RKO (cell line): ENCODE data around the gene LOC128125822.
"Not testable (repeated sequence)": the region's sequence is repeated elsewhere in the genome, so short reads cannot be mapped to it uniquely, and the experiment has no call there.

Experiments used
- DNase-seq: peaks from one replicate; pipeline ENCODE4 v3.0.0-alpha.2; 2016; ENCODE audit warnings: low spot score

LOC128125822 gene

DNA sequence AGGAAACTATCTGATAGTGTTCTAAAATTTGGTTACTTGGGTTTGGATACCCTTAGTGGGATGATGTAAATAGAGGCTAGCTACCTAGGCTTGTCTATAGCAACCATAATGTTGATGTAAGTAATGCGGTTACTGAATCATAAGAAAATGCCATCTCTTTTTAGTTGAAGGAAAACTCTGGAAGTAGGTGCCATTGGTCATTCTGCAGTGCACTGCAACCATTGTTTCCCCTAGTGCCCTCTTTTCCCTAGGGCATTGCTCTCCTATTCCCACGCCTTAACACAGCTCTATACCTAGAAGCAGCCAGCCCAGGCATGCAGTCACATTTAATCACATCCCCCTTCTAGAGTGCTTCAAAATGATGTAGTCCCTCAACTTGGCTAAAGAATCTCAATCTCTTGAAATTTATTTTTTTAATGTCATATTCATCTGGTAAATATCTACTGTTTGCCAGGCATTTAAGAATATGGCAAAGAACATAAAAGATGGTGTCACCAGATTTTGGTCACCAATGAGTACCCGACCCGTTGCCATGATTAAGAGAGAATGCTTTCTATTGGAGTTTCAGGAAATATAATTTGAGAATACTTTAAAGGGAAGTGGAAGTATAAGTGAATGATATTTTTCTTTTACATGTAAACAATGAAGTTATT is 10.4 kb downstream of the LOC128125822 start:
- DNase-seq, result no peak

DNA sequence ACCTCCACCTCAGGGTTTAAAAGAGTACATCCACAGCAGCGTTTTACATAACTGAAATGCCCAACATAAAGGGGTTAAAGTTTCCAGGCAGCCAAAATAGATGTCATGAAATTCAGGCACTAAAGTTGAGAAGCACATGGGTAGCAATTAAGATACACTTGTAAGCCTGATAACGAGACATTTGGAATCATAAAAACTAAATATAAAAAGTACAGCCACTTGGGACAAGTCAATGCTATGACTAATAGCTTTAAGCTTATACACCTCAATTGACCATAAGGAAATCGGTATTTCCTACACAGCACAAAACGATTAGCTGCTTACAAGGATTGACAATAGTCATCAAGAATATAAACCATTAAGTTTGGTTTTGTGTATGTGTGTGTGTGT is 11.8 kb downstream of the LOC128125822 start:
- DNase-seq, result no peak

DNA sequence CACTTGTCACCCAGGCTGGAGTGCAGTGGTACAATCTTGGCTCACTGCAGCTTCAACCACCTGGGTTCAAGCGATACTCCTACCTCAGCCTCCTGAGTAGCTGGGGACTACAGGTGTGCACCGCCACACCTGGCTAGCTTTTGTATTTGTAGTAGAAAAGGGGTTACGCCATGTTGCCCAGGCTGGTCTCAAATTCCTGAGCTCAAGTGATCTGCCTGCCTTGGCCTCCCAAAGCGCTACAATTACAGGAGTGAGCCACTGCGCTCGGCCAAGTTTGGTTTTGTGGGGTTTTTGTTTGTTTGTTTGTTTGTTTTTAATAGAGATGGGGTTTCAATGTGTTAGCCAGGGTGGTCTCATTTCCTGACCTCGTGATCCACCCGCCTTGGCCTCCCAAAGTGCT is 12.3 kb downstream of the LOC128125822 start:
- no peak for DNase-seq

DNA sequence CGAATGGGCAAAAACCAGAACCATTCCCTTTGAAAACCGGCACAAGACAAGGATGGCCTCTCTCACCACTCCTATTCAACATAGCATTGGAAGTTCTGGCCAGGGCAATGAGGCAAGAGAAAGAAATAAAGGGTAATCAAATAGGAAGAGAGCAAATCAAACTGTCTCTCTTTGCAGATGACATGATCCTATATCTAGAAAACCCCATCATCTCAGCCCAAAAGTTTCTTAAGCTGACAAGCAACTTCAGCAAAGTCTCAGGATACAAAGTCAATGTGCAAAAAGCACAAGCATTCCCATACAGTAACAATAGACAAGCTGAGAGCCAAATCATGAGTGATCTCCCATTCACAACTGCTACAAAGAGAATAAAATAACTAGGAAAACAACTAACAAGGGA is 13.4 kb downstream of the LOC128125822 start:
- DNase-seq, result not testable (repeated sequence)

DNA sequence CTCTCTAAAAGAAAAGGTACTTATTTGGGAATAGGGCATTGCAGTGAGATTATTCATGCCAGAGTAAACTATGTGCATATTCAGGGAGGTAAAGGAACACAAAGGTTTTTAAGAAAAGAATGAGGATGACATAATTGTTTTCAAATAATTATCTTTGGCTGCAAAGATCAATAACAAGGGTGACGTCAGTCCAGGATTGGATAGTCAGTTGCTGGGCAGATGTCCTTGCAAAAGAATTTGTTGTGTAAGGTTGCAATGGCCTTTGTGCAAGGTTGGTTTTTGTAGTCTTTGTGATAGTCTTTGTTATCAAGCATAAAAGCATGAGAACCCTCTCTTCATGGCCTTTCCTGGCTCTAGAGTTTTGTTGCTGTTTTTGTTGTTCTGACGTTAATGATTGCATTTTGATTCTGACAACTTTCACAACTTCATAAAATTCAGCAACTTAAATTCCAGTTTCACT is 17.7 kb downstream of the LOC128125822 start:
- no peak for DNase-seq

DNA sequence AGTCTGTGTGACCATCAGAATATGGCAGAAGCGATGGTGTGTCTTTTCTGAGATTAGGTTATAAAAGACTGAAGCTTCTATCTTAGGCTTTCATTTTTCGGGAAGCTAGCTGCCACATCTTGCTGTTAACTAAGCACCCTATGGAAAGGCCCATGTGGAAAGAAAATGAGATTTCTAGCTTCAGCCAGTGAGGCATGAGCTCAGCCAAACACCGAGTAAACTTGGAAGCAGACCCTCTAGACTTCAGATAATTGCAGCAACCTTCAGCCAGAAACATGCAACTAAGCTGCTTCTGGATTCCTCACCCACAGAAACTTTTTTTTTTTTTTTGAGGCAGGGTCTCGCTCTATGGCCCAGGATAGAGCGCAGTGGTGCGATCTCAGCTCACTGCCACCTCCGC is 20.6 kb downstream of the LOC128125822 start:
- DNase-seq, result no peak

DNA sequence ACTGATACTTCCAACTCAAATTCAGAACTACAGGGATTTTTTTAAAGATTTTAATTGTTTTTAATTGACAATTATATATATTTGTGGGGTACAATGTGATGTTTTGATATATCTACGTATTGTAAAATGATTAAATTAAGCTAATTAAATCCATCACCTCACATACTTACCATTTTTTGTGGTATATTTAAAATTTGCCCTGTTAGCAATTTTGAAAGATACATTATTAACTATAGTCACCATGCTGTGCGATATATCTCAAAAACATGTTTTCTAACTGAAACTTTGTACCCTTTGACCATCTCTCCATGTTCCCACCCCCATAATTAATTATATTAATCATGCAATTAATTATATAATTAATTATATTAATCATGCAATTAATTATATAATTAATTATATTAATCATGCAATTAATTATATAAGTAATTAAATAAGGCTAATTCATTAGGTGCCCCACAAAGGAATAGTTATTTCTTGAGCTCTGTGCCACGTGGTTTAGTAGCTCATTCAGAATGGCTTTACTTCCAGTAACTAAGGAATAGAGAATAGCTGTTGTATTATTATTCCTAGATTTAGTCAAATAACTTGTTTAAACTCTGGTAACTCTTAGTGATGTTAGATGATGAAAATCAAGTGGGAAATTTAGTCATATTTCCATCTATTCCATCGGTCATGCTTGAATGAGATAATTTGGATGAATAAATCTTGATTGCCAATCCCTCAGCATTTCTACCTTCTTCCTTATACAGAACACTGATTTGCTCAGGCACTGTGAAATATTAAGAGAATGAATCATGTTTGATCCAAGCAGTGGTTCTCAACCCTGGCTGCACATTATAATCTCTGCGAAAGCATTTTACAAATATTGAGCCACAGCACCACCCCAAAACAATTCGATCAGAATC is 25.1 kb downstream of the LOC128125822 start:
- DNase-seq, result peak; percentile 43

DNA sequence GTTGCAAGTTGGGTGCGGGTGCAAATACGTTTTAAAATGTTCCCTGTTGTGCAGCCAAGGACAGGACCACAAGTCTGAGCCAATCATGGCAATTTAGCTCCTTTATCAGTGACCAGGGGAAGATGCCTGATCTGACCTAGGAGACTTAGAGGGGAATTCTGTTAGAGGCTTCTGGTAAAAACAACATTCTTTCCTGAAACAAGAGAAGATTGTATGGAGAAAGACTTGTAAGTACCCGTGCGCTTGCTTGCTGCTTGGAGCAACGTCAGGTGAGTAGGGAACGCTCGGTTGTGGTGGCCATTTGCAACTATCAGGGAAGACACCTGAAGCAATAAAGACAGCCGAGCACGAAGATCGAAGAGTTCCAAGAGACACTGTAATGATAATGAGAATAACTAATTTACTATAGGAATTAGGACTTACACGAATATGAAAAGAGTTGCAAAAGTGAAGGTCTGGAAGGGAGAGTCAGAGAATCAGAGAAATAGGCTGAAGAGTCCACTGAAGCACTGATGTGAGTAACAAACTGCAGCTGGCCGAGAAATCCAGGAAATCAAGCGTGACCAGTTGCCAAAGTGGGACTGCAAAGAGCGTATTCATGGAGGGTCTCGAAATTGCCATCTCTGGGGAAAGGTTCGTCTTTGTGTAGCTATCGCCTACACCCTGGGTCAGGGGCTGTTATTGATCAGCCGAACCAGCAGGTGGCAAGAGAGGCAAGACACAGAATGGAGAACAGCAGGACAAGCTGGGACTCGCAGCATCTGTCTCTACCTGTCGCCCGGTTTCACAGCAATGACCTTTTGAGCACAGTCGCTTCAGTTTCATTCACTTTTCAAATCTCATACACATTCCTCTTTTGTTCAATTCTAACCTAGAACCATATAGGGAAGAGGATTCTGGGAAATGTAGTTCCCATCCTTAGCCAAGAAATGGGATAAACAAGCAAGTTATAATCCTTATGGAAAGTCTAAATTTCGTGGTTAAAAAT is 26.1 kb downstream of the LOC128125822 start:
- DNase-seq, result peak; percentile 72

DNA sequence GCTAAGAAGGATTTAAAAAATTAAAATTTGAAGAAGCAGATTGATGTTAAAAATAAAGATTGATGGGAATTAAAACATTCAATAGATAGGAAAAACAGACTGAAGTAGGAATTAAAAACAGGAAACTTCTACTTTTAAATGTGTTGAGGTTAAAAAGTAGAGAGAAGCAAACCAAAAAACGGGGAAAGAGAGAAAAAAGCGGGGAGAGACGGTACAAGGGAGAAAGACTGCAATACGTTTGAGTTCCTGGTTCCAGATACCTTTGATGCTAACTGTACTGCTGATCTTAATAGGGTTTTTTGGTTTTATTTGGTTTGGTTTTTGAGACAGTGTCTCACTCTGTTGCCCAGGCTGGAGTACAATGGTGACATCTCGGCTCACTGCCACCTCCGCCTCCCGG is 27.0 kb downstream of the LOC128125822 start:
- no peak for DNase-seq

DNA sequence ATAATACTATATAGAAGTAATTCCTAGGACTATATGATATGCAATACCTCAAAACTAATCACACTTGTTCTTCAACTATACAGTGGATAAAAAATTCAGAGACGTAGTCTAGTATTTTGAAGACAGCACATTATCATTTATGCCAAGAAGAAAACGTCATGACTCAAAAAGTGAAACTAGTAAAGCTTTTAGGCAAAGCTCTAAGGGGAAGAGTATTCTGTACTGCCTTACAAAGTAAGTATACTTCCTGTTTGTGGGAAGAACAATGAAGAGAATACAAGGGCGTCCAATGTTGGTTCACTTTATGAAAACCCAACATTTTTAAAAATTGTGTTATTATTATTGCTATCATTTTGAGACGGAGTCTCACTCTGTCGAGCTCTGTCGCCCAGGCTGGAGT is 27.9 kb downstream of the LOC128125822 start:
- DNase-seq, result no peak

DNA sequence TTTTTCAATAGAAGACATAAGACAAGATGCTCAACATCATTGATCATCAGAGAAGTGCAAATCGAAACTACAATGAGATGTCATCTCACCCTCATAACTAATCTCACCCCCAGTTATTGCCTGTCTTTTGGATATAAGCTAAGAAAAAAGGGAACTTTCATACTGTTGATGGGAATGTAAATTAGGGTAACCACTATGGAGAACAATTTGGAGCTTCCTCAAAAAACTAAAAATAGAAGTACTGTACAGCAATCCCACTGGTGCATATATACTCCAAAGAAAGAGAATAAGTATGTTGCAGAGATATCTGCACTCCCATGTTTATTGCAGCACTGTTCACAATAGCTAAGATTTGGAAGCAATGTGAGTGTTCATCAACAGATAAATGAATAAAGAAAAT is 37.0 kb downstream of the LOC128125822 start:
- no peak for DNase-seq

DNA sequence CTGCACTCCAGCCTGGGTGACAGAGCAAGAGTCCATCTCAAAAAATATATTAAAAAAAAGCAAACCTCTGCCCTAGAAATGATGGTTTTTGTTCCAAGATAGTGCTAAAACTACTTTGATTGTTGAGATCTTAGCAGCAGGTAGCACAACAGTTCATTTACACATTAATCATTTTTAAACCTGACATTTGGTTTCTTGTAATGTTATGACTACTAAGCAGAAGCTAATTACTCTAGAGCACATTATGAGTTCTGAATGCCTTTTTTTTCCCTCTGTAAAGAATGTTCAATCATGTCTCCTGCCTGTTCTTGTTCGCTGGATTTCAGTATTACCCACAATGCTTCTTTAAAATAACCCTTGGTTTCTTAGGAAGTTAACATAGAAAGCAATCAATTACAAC is 38.7 kb downstream of the LOC128125822 start:
- no peak for DNase-seq

DNA sequence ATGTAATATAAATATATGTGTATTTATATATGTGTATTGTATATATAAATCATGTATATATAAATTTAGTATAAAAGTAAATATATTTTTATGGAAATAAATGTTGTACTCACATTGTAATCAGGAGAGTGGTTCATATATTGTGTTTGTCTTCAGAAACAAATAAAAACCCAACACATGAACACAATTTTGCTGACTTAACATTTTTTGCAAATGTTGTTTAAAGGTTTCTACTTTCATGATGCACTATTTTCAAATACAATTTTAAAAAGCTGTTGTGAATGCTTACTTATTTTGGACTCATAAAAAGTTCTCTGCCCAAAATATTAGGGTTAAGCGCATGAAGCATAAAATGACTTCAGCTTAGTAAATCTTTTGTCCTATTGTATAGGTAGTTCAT is 39.3 kb downstream of the LOC128125822 start:
- DNase-seq, result no peak

DNA sequence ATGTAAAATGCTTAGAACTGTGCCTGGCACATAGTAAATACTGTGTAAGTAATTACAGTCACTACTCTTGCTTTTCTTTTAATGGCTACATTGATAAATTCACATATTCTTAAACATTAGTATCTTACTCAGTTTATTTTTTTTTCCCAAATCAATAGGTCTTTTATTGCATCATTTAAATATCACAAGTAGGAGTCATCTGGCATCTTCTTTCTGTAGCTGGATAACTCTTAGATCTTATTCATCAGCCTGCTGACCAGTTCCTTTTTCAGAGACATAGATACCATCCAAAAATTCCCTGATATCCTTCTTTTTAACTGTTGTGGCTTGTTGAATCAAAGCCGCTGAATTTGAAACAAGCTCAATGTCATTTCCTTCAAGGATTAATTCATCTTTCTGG is 43.3 kb downstream of the LOC128125822 start:
- no peak for DNase-seq
